Progenitor cell of endocrine pancreas (in vitro differentiated cells): Measurements from ENCODE around the gene SLC39A11. TPM values are rescaled to one million over a fixed set of nuclear protein-coding genes. Genes with fewer than 3 reads are reported as not detected.
"Not testable (repeated sequence)": the region's sequence is repeated elsewhere in the genome, so short reads cannot be mapped to it uniquely, and the experiment has no call there.

Source experiments
- DNase-seq: peaks from one replicate; pipeline ENCODE4 v3.0.0; 2021; ENCODE audit warnings: low spot score; ENCODE audit not compliant: unreplicated experiment
- H3K27ac Mint-ChIP-seq: 2 replicates; pipeline ENCODE4 v1.8.0; 2021; ENCODE audit warnings: mild to moderate bottlenecking, moderate library complexity, mixed read lengths
- H3K27me3 Mint-ChIP-seq: 2 replicates; pipeline ENCODE4 v1.8.0; 2021; ENCODE audit warnings: mixed read lengths
- H3K36me3 Mint-ChIP-seq: 2 replicates; pipeline ENCODE4 v1.8.0; 2022; ENCODE audit warnings: mixed read lengths; ENCODE audit not compliant: insufficient read depth
- H3K4me1 Mint-ChIP-seq: 2 replicates; pipeline ENCODE4 v1.8.0; 2021; ENCODE audit warnings: low read depth, mixed read lengths
- H3K4me3 Mint-ChIP-seq: 2 replicates; pipeline ENCODE4 v1.8.0; 2021; ENCODE audit warnings: low read depth, mild to moderate bottlenecking, moderate library complexity, mixed read lengths
- H3K9me3 Mint-ChIP-seq: 2 replicates; pipeline ENCODE4 v1.8.0; 2021; ENCODE audit warnings: low read depth, mixed read lengths
- total RNA-seq: library from RNA; stranded (reverse); gene quantifications from 2 replicates; pipeline ENCODE4 v1.2.1, GENCODE V29; 2021
- TF ChIP-seq, protein P1 (sequence below): fragments of 200-600 bp; sonication (generic); IDR thresholded peaks from one replicate; pipeline ENCODE4 v1.5.0; 2021; ENCODE audit warnings: antibody characterized with exemption, mild to moderate bottlenecking; ENCODE audit not compliant: unreplicated experiment

SLC39A11 gene
- total RNA-seq, 1 donor from 2014 or later = 20.5 TPM

DNA sequence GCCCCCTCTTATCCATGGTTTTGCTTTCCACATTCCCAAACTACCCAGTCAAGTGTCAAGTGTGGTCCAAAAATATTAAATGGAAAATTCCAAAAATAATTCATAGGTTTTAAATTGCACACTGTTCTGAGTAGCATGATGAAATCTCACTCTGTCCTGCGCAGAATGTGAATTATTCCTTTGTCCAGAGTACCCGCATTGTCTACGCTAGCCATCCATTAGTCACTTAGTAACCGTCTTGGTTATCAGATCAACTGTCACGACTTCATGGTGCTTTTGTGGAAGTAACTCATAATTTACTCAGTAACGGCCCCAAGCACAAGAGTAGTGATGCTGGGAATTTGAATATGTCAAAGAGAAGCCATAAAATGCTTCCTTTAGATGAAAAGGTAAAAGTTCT lies 94.9 kb downstream of the SLC39A11 start:
- Mint-ChIP-seq H3K4me3 (no peak overlapping the region), H3K27ac (no peak overlapping the region)
- DNase-seq = no peak

DNA sequence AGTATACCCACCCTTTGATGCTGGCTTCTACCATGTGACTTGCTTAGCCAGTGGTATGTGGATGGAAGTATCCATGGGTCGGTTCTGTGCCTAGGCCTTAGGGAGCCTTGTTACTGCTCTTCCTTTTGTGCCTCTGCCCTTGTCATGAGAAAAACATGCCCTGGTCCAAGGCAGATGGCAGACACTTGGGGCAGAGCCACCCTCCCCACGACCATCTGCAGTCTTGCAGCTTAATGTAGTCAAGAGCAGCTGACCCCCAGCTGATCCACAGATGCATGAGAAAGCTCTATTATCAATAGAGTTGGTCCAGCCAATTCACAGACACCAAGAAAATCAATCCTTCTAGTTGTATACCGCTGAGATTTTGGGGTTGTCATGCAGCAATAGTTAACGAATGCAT lies 95.7 kb downstream of the SLC39A11 start:
- DNase-seq = no peak
- peaks cover 5% of the 10 kb centered on the region for H3K9me3 Mint-ChIP-seq

More for the DNA sequence above, 94.9 kb downstream of the SLC39A11 start:
- Mint-ChIP-seq H3K9me3 (peaks cover 5% of the 10 kb centered on the region), H3K4me1 (peaks cover 1% of the 10 kb centered on the region), H3K27me3 (peaks cover 53% of the 10 kb centered on the region), H3K36me3 (peaks cover 4% of the 10 kb centered on the region)
- TF ChIP-seq, protein P1, sequence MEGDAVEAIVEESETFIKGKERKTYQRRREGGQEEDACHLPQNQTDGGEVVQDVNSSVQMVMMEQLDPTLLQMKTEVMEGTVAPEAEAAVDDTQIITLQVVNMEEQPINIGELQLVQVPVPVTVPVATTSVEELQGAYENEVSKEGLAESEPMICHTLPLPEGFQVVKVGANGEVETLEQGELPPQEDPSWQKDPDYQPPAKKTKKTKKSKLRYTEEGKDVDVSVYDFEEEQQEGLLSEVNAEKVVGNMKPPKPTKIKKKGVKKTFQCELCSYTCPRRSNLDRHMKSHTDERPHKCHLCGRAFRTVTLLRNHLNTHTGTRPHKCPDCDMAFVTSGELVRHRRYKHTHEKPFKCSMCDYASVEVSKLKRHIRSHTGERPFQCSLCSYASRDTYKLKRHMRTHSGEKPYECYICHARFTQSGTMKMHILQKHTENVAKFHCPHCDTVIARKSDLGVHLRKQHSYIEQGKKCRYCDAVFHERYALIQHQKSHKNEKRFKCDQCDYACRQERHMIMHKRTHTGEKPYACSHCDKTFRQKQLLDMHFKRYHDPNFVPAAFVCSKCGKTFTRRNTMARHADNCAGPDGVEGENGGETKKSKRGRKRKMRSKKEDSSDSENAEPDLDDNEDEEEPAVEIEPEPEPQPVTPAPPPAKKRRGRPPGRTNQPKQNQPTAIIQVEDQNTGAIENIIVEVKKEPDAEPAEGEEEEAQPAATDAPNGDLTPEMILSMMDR = no peak

DNA sequence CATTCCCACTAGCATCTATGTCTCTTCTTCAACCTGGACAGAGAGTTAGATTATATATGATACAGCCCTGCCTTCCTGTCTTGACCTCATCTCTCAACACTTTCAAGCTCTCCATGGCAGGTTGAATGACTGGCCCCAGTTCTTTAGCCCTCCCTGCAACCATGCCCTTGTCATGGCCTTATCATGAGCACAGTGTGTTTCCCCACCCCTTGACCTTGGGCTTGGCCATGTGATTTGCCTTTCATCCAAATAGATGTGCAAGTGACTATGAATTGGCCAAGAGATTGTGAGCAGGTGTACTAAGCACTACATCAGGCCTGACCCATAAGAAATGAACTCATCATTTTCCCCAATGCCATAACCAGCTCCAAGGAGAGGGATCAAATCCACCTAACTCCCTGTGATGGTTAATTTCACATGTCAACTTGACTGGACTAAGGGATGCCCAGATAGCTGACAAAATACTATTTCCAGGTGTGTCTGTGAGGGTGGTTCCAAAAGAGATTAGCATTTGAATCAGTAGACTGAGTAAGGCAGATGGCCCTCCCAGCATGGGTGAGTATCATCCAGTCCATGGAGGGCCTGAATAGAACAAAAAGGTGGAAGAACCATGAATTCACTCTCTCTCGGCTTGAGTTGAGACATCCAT lies 97.4 kb downstream of the SLC39A11 start:
- Mint-ChIP-seq H3K9me3 (peaks cover 5% of the 10 kb centered on the region), H3K36me3 (peaks cover 4% of the 10 kb centered on the region), H3K27ac (no peak overlapping the region), H3K4me1 (peaks cover 1% of the 10 kb centered on the region), H3K27me3 (peaks cover 49% of the 10 kb centered on the region), H3K4me3 (no peak overlapping the region)
- TF ChIP-seq, protein P1 = no peak
- no peak for DNase-seq

More for the DNA sequence above, 95.7 kb downstream of the SLC39A11 start:
- Mint-ChIP-seq H3K36me3 (peaks cover 4% of the 10 kb centered on the region), H3K27ac (no peak overlapping the region), H3K4me3 (no peak overlapping the region), H3K27me3 (peaks cover 53% of the 10 kb centered on the region), H3K4me1 (peaks cover 1% of the 10 kb centered on the region)
- TF ChIP-seq, protein P1 = no peak

- not testable (repeated sequence) for DNase-seq, H3K4me1 Mint-ChIP-seq, H3K36me3 Mint-ChIP-seq, H3K27ac Mint-ChIP-seq, H3K4me3 Mint-ChIP-seq, H3K9me3 Mint-ChIP-seq
- peaks cover 51% of the 10 kb centered on the region for H3K27me3 Mint-ChIP-seq
Observed at GRCh38 chr17:72992783-72993467, 99.6 kb downstream of the SLC39A11 start.

DNA sequence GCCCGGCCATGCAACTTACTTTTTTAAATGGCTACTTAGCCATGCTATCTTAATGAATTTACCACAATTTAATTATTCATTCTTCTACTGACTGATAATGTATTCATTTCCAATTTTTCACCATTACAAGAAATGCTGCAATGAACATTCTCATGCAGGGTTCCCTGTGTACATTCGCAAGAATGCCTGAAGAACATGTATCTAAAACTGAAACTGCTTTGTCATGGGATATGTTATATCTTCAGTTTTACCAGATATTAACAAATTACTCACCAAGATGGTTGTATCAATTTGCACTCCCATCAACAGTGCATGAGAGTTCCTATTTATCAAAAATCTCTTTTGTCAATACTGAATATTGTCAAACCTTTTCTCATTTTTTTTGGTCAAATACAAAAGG lies 100.8 kb downstream of the SLC39A11 start:
- Mint-ChIP-seq H3K27me3 (peaks cover 60% of the 10 kb centered on the region), H3K9me3 (peaks cover 5% of the 10 kb centered on the region), H3K27ac (no peak overlapping the region), H3K4me1 (no peaks in the 10 kb centered on the region), H3K4me3 (no peak overlapping the region), H3K36me3 (peaks cover 4% of the 10 kb centered on the region)
- TF ChIP-seq, protein P1 = no peak
- no peak for DNase-seq
